Ectodermal cell (in vitro differentiated cells): Measurements from ENCODE around the gene BCAR1.

Experiments used
- H3K27ac ChIP-seq: 2 replicates; pipeline ENCODE4 v1.7.0; 2013; ENCODE audit warnings: mild to moderate bottlenecking, low read depth, low read length; ENCODE audit not compliant: insufficient read depth, poor library complexity, severe bottlenecking
- H3K27me3 ChIP-seq: 2 replicates; pipeline ENCODE4 v1.7.0; 2013; ENCODE audit warnings: mild to moderate bottlenecking, low read length; ENCODE audit not compliant: insufficient read depth, control insufficient read depth, poor library complexity, severe bottlenecking
- H3K36me3 ChIP-seq: one replicate; pipeline ENCODE4 v1.7.0; 2013; ENCODE audit warnings: low read length; ENCODE audit not compliant: control insufficient read depth, insufficient read depth
- H3K4me1 ChIP-seq: one replicate; pipeline ENCODE4 v1.7.0; 2013; ENCODE audit warnings: low read length; ENCODE audit not compliant: control insufficient read depth, insufficient read depth
- H3K4me3 ChIP-seq: 2 replicates; pipeline ENCODE4 v1.7.0; 2013; ENCODE audit warnings: low read depth, low read length, control low read depth; ENCODE audit not compliant: insufficient read depth
- H3K9me3 ChIP-seq: 2 replicates; pipeline ENCODE4 v1.7.0; 2013; ENCODE audit warnings: mild to moderate bottlenecking, low read length, moderate library complexity; ENCODE audit not compliant: control insufficient read depth
- WGBS, 2 experiments: methylation state at CpG; one replicate each; pipeline ENCODE4 v1.1.7; 2013; ENCODE audit warnings: missing lambda C conversion rate in 2 of 2; 5-methylcytosine and 5-hydroxymethylcytosine counted together

Gene BCAR1

DNA sequence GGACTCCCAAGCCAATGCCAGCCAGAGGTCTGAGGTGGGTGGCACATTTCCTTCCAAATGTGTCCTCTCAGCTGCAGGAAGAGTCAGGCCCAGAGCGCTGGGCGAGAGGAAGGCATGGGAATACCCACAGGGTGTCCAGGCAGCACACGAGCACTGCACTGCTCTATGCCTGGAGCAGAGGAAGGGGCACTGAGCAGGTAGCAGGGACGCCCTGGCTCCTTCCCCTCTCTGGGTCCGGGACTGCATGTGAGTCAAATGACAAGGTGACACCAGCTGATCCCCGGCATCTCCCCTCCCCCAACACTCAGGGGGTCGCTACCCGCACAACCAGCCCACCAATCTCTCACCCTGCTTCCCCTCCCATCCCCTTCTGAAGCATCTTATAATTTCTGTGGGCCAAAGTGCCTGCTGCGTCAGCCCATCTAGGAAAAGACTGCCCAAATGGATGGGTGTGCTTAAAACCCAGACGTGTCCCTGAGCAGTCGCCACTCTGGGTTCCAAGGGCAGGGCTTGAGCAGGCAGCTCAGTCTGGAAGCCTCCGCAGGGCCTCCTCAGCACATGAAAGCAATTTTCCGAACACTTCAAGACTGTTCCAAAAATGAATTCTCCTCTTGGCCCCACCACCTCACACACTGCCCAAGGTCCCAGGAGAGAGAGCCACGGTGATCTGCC lies 12.0 kb upstream of the BCAR1 start:
- 87 to 90% methylated on average over 14 of the region's 14 CpGs for WGBS, 2 experiments
- H3K9me3 ChIP-seq: no peaks in the 10 kb centered on the region
- H3K4me3 ChIP-seq: no peak overlapping the region
- H3K27ac ChIP-seq: no peak overlapping the region
- H3K4me1 ChIP-seq: peaks cover 24% of the 10 kb centered on the region
- no peaks in the 10 kb centered on the region for H3K27me3 ChIP-seq
- H3K36me3 ChIP-seq: no peaks in the 10 kb centered on the region

GRCh38 chr16:75262800-75263127 lies 11.3 kb upstream of the BCAR1 start:
- no peaks in the 10 kb centered on the region for H3K9me3 ChIP-seq
- H3K4me3 ChIP-seq: no peak overlapping the region
- H3K4me1 ChIP-seq: peaks cover 24% of the 10 kb centered on the region
- 86 to 88% methylated on average over 5 of the region's 5 CpGs for WGBS, 2 experiments
- no peak overlapping the region for H3K27ac ChIP-seq
- no peaks in the 10 kb centered on the region for H3K27me3 ChIP-seq
- no peaks in the 10 kb centered on the region for H3K36me3 ChIP-seq

GRCh38 chr16:75262104-75262799 lies 10.8 kb upstream of the BCAR1 start:
- Histone ChIP-seq H3K9me3 (no peaks in the 10 kb centered on the region), H3K27ac (no peak overlapping the region), H3K4me3 (no peak overlapping the region), H3K4me1 (peaks cover 28% of the 10 kb centered on the region), H3K36me3 (no peaks in the 10 kb centered on the region), H3K27me3 (no peaks in the 10 kb centered on the region)
- 87 to 90% methylated on average over 14 of the region's 14 CpGs for WGBS, 2 experiments

- WGBS, 2 experiments: 91 to 92% methylated on average over 3 of the region's 3 CpGs
- H3K27ac ChIP-seq: no peak overlapping the region
- peaks cover 34% of the 10 kb centered on the region for H3K4me1 ChIP-seq
Measured at GRCh38 chr16:75261590-75262078, 10.2 kb upstream of the BCAR1 start.

GRCh38 chr16:75260851-75261589 lies 9.6 kb upstream of the BCAR1 start:
- Histone ChIP-seq H3K36me3 (no peaks in the 10 kb centered on the region), H3K27ac (no peak overlapping the region), H3K4me3 (no peak overlapping the region), H3K27me3 (no peaks in the 10 kb centered on the region), H3K4me1 (peaks cover 36% of the 10 kb centered on the region), H3K9me3 (no peaks in the 10 kb centered on the region)
- 79 to 81% methylated on average over 10 of the region's 10 CpGs for WGBS, 2 experiments

More at GRCh38 chr16:75261590-75262078, 10.2 kb upstream of the BCAR1 start:
- no peaks in the 10 kb centered on the region for H3K36me3 ChIP-seq
- H3K27me3 ChIP-seq: no peaks in the 10 kb centered on the region
- no peaks in the 10 kb centered on the region for H3K9me3 ChIP-seq
- no peak overlapping the region for H3K4me3 ChIP-seq

- Histone ChIP-seq H3K36me3 (no peaks in the 10 kb centered on the region), H3K4me3 (no peak overlapping the region), H3K27me3 (no peaks in the 10 kb centered on the region), H3K9me3 (no peaks in the 10 kb centered on the region), H3K27ac (no peak overlapping the region), H3K4me1 (peaks cover 45% of the 10 kb centered on the region)
- 82 to 83% methylated on average over 6 of the region's 6 CpGs for WGBS, 2 experiments
Measured at GRCh38 chr16:75258807-75259141, 7.3 kb upstream of the BCAR1 start.

DNA sequence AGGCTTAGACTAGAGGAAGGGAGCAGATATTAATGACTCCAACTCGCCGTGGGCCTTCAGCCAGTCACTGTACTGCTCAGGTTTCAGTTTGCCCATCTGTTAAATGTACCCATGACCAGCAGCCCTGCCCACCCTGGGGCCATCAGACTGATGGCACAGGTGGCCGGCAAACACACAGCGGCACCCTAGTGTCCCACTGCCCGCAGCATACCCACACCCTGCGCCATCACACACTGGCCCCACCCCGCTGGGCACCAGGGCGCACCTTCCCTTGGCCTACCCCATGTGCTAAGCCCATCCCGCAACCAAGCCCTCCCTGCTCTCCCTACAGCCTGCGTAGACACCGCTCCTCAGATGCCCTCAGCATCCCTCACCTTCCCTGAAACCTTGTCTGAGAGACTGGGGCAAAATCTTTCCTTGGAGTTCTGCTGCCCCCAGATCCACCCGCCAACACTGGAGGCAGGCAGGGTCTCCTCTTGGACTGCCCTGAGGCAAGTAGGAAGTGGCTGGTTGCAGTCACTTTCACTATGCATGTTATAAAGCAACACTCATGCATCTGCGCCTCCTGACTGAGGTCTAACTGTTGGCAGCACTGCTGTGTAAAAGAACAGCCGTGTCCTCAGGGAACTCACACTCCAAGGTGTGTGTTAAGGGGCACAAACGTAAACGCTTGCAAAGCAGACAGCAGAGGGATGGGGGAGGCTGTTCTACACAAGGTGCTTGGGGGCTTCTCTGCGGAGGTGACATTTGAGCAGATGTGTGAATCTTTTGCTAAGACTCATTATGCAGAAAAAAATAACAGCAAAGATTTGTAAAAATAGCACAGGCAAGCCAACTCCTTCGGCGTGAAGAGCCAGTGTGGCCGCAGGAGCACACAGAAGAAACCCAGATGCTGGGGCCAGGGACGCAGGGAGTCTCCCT lies 6.7 kb upstream of the BCAR1 start:
- WGBS, 2 experiments: 92% methylated on average over 21 of the region's 21 CpGs
- Histone ChIP-seq H3K4me1 (peaks cover 51% of the 10 kb centered on the region), H3K27me3 (no peaks in the 10 kb centered on the region), H3K27ac (no peak overlapping the region), H3K4me3 (no peak overlapping the region), H3K36me3 (no peaks in the 10 kb centered on the region), H3K9me3 (no peaks in the 10 kb centered on the region)

GRCh38 chr16:75256696-75257343 lies 5.4 kb upstream of the BCAR1 start:
- Histone ChIP-seq H3K4me1 (peaks cover 63% of the 10 kb centered on the region), H3K4me3 (no peak overlapping the region), H3K27me3 (no peaks in the 10 kb centered on the region), H3K27ac (peak overlapping the region; percentile 67), H3K9me3 (no peaks in the 10 kb centered on the region), H3K36me3 (no peaks in the 10 kb centered on the region)
- 38 to 40% methylated on average over 14 of the region's 14 CpGs for WGBS, 2 experiments

DNA sequence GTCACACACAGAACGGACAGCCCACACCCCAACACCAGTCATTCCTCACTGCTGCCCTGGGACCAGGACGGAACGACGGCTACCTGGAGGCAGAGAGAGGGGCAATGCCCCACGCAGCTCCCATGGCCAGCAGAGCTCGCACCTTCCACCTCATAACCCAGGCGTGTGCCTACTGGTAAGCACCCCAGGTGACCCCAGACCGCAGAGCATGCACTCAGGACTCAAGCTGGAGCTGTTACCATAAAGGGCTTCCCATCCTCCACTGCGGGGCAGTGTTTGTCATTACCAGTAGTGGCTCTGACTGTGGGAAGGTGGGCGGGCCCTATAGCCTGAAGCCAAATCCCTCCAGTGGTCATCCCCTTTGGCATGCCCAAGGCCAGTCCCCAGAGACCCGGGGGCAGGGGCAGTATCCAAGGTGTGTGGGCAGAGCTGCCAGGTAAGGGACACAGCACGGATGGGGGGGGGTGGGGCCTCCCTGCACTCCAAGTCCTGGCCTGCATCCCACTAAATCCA lies 4.7 kb upstream of the BCAR1 start:
- Histone ChIP-seq H3K4me3 (no peak overlapping the region), H3K36me3 (no peaks in the 10 kb centered on the region), H3K27ac (no peak overlapping the region), H3K27me3 (no peaks in the 10 kb centered on the region), H3K4me1 (peaks cover 58% of the 10 kb centered on the region), H3K9me3 (no peaks in the 10 kb centered on the region)
- WGBS, 2 experiments: 53 to 54% methylated on average over 12 of the region's 12 CpGs
